Neural progenitor cell (in vitro differentiated cells): Measurements from ENCODE around the gene TMEM164. TPM values are rescaled to one million over a fixed set of nuclear protein-coding genes. Genes with fewer than 3 reads are reported as not detected.

Experiments
- DNase-seq: peaks from one replicate; pipeline ENCODE4 v3.0.0-alpha.2; 2016; ENCODE audit warnings: low spot score
- H2AFZ ChIP-seq: fragments of 200-600 bp; sonication (generic); replicated peaks from 2 replicates; pipeline ENCODE4 v1.6.1; 2016; ENCODE audit warnings: antibody characterized with exemption
- H3F3A ChIP-seq: fragments of 200-600 bp; sonication (generic); 2 replicates; pipeline ENCODE4 v1.6.1; 2016; ENCODE audit warnings: antibody characterized with exemption, low read depth
- H3K27ac ChIP-seq: fragments of 200-600 bp; sonication (generic); 2 replicates; pipeline ENCODE4 v1.5.1; 2016; ENCODE audit warnings: mild to moderate bottlenecking
- H3K27me3 ChIP-seq: fragments of 200-600 bp; sonication (generic); 2 replicates; pipeline ENCODE4 v1.6.1; 2016; ENCODE audit warnings: mild to moderate bottlenecking, moderate library complexity
- H3K36me3 ChIP-seq: fragments of 200-600 bp; sonication (generic); 2 replicates; pipeline ENCODE4 v1.5.1; 2016
- H3K4me1 ChIP-seq: fragments of 200-600 bp; sonication (generic); 2 replicates; pipeline ENCODE4 v1.6.1; 2016; ENCODE audit warnings: mixed run types
- H3K4me2 ChIP-seq: fragments of 200-600 bp; sonication (generic); 2 replicates; pipeline ENCODE4 v1.6.1; 2016
- H3K4me3 ChIP-seq: fragments of 200-600 bp; sonication (generic); 2 replicates; pipeline ENCODE4 v1.5.1; 2016
- H3K79me2 ChIP-seq: fragments of 200-600 bp; sonication (generic); 2 replicates; pipeline ENCODE4 v1.6.1; 2016; ENCODE audit warnings: low read depth
- H3K9ac ChIP-seq: fragments of 200-600 bp; sonication (generic); 2 replicates; pipeline ENCODE4 v1.6.1; 2016
- H3K9me3 ChIP-seq: fragments of 200-600 bp; sonication (generic); 2 replicates; pipeline ENCODE4 v1.5.1; 2016; ENCODE audit warnings: low read depth
- H4K20me1 ChIP-seq: fragments of 200-600 bp; sonication (generic); 2 replicates; pipeline ENCODE4 v1.6.1; 2016; ENCODE audit warnings: low read depth
- H3K27ac Mint-ChIP-seq: 3 replicates; pipeline ENCODE4 v1.8.0; 2021; ENCODE audit warnings: mixed read lengths
- H3K27me3 Mint-ChIP-seq: 2 replicates; pipeline ENCODE4 v1.8.0; 2022; ENCODE audit warnings: low read depth, mild to moderate bottlenecking, inconsistent platforms, moderate library complexity, mixed read lengths; ENCODE audit not compliant: insufficient read depth
- H3K36me3 Mint-ChIP-seq: 3 replicates; pipeline ENCODE4 v1.8.0; 2021; ENCODE audit warnings: mixed read lengths
- H3K4me1 Mint-ChIP-seq: 3 replicates; pipeline ENCODE4 v1.8.0; 2021; ENCODE audit warnings: mixed read lengths
- H3K4me3 Mint-ChIP-seq: 3 replicates; pipeline ENCODE4 v1.8.0; 2021; ENCODE audit warnings: mild to moderate bottlenecking, moderate library complexity, mixed read lengths
- H3K9me3 Mint-ChIP-seq: 3 replicates; pipeline ENCODE4 v1.8.0; 2020; ENCODE audit warnings: mixed read lengths
- CTCF ChIP-seq: fragments of 200-600 bp; sonication (generic); IDR thresholded peaks from 2 replicates; pipeline ENCODE4 v1.5.1; 2017; ENCODE audit warnings: antibody characterized with exemption, mild to moderate bottlenecking
- EZH2 ChIP-seq: fragments of 200-600 bp; sonication (generic); IDR thresholded peaks from 2 replicates; pipeline ENCODE4 v1.6.1; 2017; ENCODE audit warnings: antibody characterized with exemption, mild to moderate bottlenecking, moderate library complexity
- EZH2phosphoT487 ChIP-seq: fragments of 200-600 bp; sonication (generic); IDR thresholded peaks from 2 replicates; pipeline ENCODE4 v1.6.1; 2017; ENCODE audit warnings: antibody characterized with exemption
- total RNA-seq: library from RNA; depleted of rRNA; stranded (reverse); fragments of >200 nt; gene quantifications from 2 replicates; pipeline ENCODE4 v1.2.3, GENCODE V29; 2015; ENCODE audit warnings: low replicate concordance

The TMEM164 gene
- total RNA-seq, 1 donor from 2014 or later: 15.5 TPM

- Histone ChIP-seq H3K4me1 (no peaks in the 10 kb centered on the region), H3K27ac (no peak overlapping the region), H3K36me3 (no peaks in the 10 kb centered on the region), H3K4me3 (no peak overlapping the region), H4K20me1 (no peaks in the 10 kb centered on the region), H2AFZ (no peak overlapping the region), H3F3A (no peaks in the 10 kb centered on the region), H3K9me3 (no peaks in the 10 kb centered on the region), H3K4me2 (no peak overlapping the region), H3K27me3 (no peaks in the 10 kb centered on the region), H3K9ac (no peak overlapping the region), H3K79me2 (no peaks in the 10 kb centered on the region)
- Mint-ChIP-seq H3K4me1 (peaks cover 6% of the 10 kb centered on the region), H3K9me3 (no peaks in the 10 kb centered on the region), H3K27ac (no peak overlapping the region), H3K4me3 (no peak overlapping the region), H3K27me3 (no peaks in the 10 kb centered on the region), H3K36me3 (peaks cover 10% of the 10 kb centered on the region)
- no peak for DNase-seq
- TF ChIP-seq CTCF: no peak
- TF ChIP-seq EZH2: no peak
- no peak for TF ChIP-seq EZH2phosphoT487
Measured at GRCh38 chrX:110135618-110136017, 132.7 kb downstream of the TMEM164 start.

GRCh38 chrX:110136136-110136535 lies 133.2 kb downstream of the TMEM164 start:
- H3K9me3 ChIP-seq: no peaks in the 10 kb centered on the region
- Mint-ChIP-seq H3K9me3 (no peaks in the 10 kb centered on the region), H3K27me3 (no peaks in the 10 kb centered on the region), H3K36me3 (peaks cover 10% of the 10 kb centered on the region), H3K4me1 (peaks cover 1% of the 10 kb centered on the region), H3K4me3 (no peak overlapping the region), H3K27ac (no peak overlapping the region)
- H2AFZ ChIP-seq: no peak overlapping the region
- no peak overlapping the region for H3K27ac ChIP-seq
- H3K36me3 ChIP-seq: no peaks in the 10 kb centered on the region
- no peaks in the 10 kb centered on the region for H3K27me3 ChIP-seq
- H4K20me1 ChIP-seq: no peaks in the 10 kb centered on the region
- H3F3A ChIP-seq: no peaks in the 10 kb centered on the region
- no peak for TF ChIP-seq CTCF
- no peak for TF ChIP-seq EZH2phosphoT487
- no peak for TF ChIP-seq EZH2
- H3K4me3 ChIP-seq: no peak overlapping the region
- no peaks in the 10 kb centered on the region for H3K4me1 ChIP-seq
- H3K79me2 ChIP-seq: no peaks in the 10 kb centered on the region
- H3K4me2 ChIP-seq: no peak overlapping the region
- no peak overlapping the region for H3K9ac ChIP-seq
- DNase-seq: no peak

GRCh38 chrX:110138557-110138956 lies 135.6 kb downstream of the TMEM164 start:
- Histone ChIP-seq H3K27me3 (no peaks in the 10 kb centered on the region), H3K4me1 (no peaks in the 10 kb centered on the region), H3K4me2 (no peak overlapping the region), H3K9ac (no peak overlapping the region), H3F3A (no peaks in the 10 kb centered on the region), H3K4me3 (no peak overlapping the region), H3K9me3 (no peaks in the 10 kb centered on the region), H3K79me2 (no peaks in the 10 kb centered on the region), H2AFZ (no peak overlapping the region), H3K27ac (no peak overlapping the region), H4K20me1 (peaks cover 4% of the 10 kb centered on the region), H3K36me3 (no peaks in the 10 kb centered on the region)
- H3K27me3 Mint-ChIP-seq: no peaks in the 10 kb centered on the region
- H3K9me3 Mint-ChIP-seq: no peaks in the 10 kb centered on the region
- no peak overlapping the region for H3K27ac Mint-ChIP-seq
- no peak for DNase-seq
- no peak overlapping the region for H3K4me3 Mint-ChIP-seq
- no peaks in the 10 kb centered on the region for H3K4me1 Mint-ChIP-seq
- TF ChIP-seq EZH2 (no peak), EZH2phosphoT487 (no peak), CTCF (no peak)
- H3K36me3 Mint-ChIP-seq: peaks cover 7% of the 10 kb centered on the region
